ENCODE results near the gene CXCR4.
"Not testable (repeated sequence)": the region's sequence is repeated elsewhere in the genome, so short reads cannot be mapped to it uniquely, and the experiment has no call there.

The CXCR4 gene

DNA sequence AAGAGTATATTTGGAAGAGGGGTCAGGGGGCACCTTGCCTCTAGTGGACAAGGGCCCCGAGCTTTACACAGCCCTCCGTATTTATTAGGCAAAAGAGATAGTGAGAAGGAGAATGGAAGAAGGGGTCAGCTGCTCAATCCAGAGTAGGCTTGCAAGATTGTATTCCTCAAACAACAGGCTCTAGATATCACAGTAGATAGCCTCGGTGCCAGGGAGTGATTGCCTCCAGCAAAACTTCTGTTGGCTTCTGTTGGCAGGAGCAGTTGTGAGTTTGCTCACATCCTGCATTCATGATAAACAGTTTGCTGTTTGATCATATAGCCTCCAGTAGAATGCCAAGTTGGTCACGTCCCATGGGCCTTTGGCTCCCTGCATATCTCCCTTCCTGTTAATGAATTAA is 46.1 kb downstream of the CXCR4 start:
- DNase-seq = not testable (repeated sequence)

DNA sequence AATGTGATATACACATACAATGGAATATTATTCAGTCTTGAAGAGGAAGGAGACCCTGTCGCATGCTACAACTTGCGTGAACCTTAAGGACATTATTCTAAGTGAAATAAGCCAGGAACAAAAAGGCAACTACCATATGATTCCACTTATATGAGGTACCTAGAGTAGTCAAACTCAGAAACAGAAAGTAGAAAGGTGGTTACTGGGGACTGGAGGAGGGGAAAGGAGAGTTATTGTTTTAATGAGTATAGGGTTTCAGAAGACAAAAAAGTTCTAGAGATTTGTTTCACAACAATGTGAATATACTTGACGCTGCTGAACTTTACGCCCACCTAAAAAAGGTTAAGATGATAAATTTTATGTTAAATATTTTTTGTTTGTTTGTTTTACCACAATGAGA is 47.0 kb downstream of the CXCR4 start:
- DNase-seq = no peak

DNA sequence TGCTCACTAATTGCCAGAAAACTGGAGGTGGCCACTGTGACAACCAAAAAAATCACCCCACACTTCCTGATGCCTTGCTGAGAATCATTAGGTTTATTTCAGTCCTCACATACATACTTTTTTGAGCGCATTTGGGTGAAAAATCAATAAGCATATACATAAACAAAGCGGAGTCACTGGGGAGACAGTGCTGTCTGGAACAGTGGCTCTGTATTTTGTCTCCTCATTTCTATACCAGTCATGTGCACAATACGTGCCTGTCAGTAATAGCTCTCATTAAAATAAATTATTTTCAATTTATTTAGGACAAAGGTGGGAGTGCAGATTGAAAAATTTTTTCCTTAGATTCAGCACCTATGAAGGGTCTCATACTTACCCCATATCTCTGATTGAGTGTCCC is 48.2 kb downstream of the CXCR4 start:
- no peak for DNase-seq

DNA sequence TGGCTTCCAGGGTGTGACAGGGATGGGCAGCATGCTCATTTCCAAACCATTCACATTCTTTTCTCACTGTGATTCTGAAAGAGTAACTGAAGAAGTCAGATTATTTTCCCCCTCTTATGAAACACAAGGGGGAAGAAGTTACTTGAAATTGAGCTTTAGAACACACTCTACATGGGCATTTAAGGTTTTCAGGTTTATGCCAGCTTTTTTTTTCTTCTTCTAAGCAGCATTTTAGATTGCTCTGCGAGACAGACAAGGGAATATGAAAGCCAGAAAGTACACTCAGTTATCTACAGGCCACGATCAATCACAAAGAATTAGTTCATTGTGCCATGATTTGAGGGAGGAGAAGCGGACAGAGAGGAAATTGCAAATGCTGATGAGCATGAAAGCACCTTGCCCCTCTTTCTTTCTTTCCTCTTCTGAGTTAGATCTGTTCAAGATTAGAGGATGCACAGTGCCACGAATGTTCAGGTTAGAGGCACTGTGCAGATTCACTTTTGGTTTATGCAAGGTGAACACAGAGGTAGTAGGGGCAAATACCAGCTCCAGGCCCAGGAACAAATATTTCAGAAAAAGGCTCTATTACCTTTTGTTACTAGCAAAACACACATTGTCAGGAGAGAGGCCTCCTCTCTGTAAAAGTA is 49.2 kb downstream of the CXCR4 start:
- no peak for DNase-seq

DNA sequence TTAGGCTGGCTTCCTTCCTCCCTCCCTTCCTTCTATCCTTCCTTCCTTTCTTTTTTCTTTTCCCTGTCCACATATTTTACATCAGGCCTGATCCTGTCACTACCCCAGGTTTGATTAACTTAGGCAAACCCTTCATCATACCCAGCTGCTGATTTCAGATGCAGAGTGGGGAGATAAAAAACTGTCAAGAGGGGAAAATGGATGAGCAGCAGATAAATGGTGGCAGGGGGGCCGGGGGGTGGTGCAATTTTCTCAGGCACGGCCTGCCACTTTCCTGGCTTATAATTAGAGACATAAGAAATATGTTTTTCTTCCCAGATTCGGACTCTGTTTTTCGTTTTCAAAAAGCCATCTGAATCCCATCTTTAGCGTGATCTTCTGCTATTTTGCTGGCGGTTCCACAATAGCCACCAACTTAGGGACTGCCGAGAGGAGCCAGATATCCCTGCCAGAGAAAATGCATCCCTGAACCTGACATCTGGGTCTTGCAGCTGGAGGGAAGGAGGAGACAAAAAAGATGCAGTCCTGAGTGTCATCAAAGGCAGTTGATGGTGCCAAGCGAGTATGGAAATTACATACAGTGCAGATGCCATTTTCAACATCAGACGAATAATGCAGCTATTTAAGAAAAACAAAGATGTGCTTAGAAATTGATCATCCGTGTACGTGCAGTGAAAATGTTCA is 49.9 kb downstream of the CXCR4 start:
- no peak for DNase-seq

DNA sequence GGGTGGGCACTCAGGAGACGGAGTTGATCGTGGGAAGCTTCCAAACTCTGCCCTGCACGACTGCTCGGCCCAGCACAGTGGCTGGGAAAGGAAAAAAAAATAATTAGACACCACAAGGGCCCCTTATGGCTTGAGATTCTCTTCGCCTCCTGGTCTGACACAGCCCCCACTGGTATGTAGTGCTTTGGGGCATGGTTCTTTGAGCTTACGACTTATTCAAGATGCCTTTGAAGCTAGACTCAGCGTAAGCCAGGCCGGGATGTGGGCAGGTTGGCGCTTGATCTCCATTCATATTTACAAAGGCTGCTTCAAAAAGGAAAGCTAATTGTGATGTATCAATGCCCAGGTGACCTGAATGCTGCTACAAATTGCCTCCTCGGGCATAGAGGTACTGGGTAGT is 50.5 kb downstream of the CXCR4 start:
- DNase-seq = no peak

DNA sequence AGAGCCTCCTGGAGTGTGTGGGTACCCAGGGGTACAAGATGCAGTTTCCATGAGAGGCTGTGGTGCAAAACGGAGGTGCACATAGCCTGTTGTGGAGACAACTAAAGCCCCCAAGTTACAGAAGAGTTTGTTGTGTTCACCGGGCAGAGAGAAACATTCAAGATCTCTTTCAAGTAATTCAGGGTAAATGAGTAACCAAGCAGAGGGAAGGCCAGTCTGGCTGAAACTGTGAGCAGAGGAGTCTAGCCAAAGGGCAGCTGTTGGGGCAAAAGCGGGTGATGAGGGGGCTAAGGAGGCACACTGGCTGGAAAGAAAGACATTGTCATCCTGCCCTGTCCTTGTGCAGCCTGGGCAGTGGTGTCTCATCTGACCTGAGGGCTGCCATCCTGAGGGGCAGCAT is 52.0 kb downstream of the CXCR4 start:
- no peak for DNase-seq

DNA sequence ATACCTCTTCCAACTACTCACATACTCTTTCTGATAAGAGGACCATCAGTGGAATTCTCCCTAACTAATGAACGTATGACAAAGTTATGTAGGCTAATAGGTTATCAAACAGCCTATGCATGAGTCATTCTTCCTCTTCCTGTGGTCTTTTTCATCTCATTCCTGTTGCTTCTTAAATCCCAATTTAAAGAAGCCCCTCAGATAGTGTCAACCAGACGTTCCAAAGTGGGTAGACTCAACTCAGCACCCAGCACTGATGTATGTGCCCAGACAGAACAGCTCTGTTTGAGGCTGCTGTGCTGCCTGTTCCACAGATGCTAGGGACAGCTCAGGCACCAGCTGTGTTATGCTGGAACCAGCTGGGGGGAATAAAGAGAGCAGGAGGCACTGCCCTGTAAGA is 52.6 kb downstream of the CXCR4 start:
- no peak for DNase-seq

Measured in COR-L47 (cell line).